Measurements from ENCODE around the gene GATD1. TPM values are rescaled to one million over a fixed set of nuclear protein-coding genes. Genes with fewer than 3 reads are reported as not detected.

The GATD1 gene
- total RNA-seq, 1 experiment from 2014 or later = 91.5 TPM

- peak overlapping the region; percentile 69 for H3K27ac Mint-ChIP-seq (ENCODE audit: unreplicated experiment)
- no peaks in the 10 kb centered on the region for H3K27me3 Mint-ChIP-seq (ENCODE audit: insufficient read depth, unreplicated experiment)
- Histone ChIP-seq H3K27me3 (replicated peaks; ENCODE audit: control insufficient read depth, insufficient read depth, low read length) (no peaks in the 10 kb centered on the region), H3K9me3 (no peaks in the 10 kb centered on the region), H3K36me3 (ENCODE audit: control insufficient read depth, insufficient read depth, low read length) (no peaks in the 10 kb centered on the region), H3K4me3 (ENCODE audit: low read depth, low read length) (peak overlapping the region; percentile 91), H3K4me1 (peaks cover 9% of the 10 kb centered on the region)
- H3K4me3 Mint-ChIP-seq (ENCODE audit: unreplicated experiment) = peak overlapping the region; percentile 86
- H3K4me1 Mint-ChIP-seq (ENCODE audit: low read depth, unreplicated experiment) = no peaks in the 10 kb centered on the region
- POLR2A ChIA-PET = interaction anchor here (1.0 to 1.4 kb wide), 2 partner anchors 13 to 22 kb away, joined by 4 to 7 read pairs; partner anchors contain the start of genes PNPLA2 and RPLP2
- CTCF ChIA-PET = interaction anchor here (0.7 to 2.0 kb wide), 4 partner anchors 11 to 49 kb away, joined by 3 to 6 read pairs (median 3); no protein-coding TSS in a partner anchor
- H3K36me3 Mint-ChIP-seq (ENCODE audit: insufficient read depth, unreplicated experiment) = peaks cover 20% of the 10 kb centered on the region
- no peaks in the 10 kb centered on the region for H3K9me3 Mint-ChIP-seq (ENCODE audit: unreplicated experiment)
- DNase-seq = no peak
- no peak for TF ChIP-seq CTCF (IDR thresholded peaks at IDR 0.05; ENCODE audit: insufficient read depth in 1 of 2, low read depth in 1 of 2, low read length in 1 of 2, severe bottlenecking in 1 of 2, unreplicated experiment in 1 of 2)
- intact Hi-C loops (cut with micrococcal nuclease; ENCODE audit: unreplicated experiment) = no loop called here
- no TSS peak for BruUV-seq (replicated peaks)
These were observed 19.4 kb upstream of the GATD1 start for GRCh38 chr11:796565-797295.

GRCh38 chr11:795634-796564 lies 18.6 kb upstream of the GATD1 start:
- intact Hi-C loops (cut with micrococcal nuclease; ENCODE audit: unreplicated experiment) = no loop called here
- no peaks in the 10 kb centered on the region for H3K4me1 Mint-ChIP-seq (ENCODE audit: low read depth, unreplicated experiment)
- H3K36me3 Mint-ChIP-seq (ENCODE audit: insufficient read depth, unreplicated experiment) = peaks cover 17% of the 10 kb centered on the region
- Histone ChIP-seq H3K36me3 (ENCODE audit: control insufficient read depth, insufficient read depth, low read length) (no peaks in the 10 kb centered on the region), H3K9me3 (no peaks in the 10 kb centered on the region), H3K27me3 (replicated peaks; ENCODE audit: control insufficient read depth, insufficient read depth, low read length) (no peaks in the 10 kb centered on the region), H3K4me3 (ENCODE audit: low read depth, low read length) (no peak overlapping the region), H3K4me1 (peaks cover 9% of the 10 kb centered on the region)
- no peak for DNase-seq
- ChIA-PET CTCF (interaction anchor here (0.9 to 2.0 kb wide), 3 partner anchors 10 to 13 kb away, joined by 3 to 6 read pairs (median 3); no protein-coding TSS in a partner anchor), POLR2A (interaction anchor here (1.0 kb wide), 1 partner anchor 23 kb away, joined by 7 read pairs; the partner anchor contains the start of gene PNPLA2)
- no TSS peak for BruUV-seq (replicated peaks)
- no peaks in the 10 kb centered on the region for H3K9me3 Mint-ChIP-seq (ENCODE audit: unreplicated experiment)
- peak overlapping the region; percentile 86 for H3K4me3 Mint-ChIP-seq (ENCODE audit: unreplicated experiment)
- no peak for TF ChIP-seq CTCF (IDR thresholded peaks at IDR 0.05; ENCODE audit: insufficient read depth in 1 of 2, low read depth in 1 of 2, low read length in 1 of 2, severe bottlenecking in 1 of 2, unreplicated experiment in 1 of 2)
- H3K27ac Mint-ChIP-seq (ENCODE audit: unreplicated experiment) = no peak overlapping the region
- H3K27me3 Mint-ChIP-seq (ENCODE audit: insufficient read depth, unreplicated experiment) = no peaks in the 10 kb centered on the region

All from Caco-2 (cell line).